IMR-90 (cell line): ENCODE data around the gene HCRTR1. TPM values are rescaled to one million over a fixed set of nuclear protein-coding genes. Genes with fewer than 3 reads are reported as not detected.

Source experiments
- ATAC-seq: fragments of 200-7000 bp; cut with Tn5 transposase; 2 replicates; pipeline ENCODE4 v1.9.1; 2020; ENCODE audit warnings: low read depth, mild to moderate bottlenecking, moderate library complexity
- BruUV-seq: library from RNA; stranded (reverse); fragments of 400-500 nt; replicated peaks from 2 replicates; lab custom pipeline; 2021; lab: Mats Ljungman, UMichigan
- CTCF ChIA-PET: fragments of 300-600 bp; formaldehyde crosslinking; extraction: SDS; loops from one replicate; lab custom pipeline; 2021; ENCODE audit warnings: antibody characterized with exemption; lab: Yijun Ruan, JAX
- POLR2A ChIA-PET: fragments of 300-600 bp; sonication (Branson Sonifier 250); formaldehyde crosslinking; loops from one replicate; lab custom pipeline; 2022; ENCODE audit warnings: antibody characterized with exemption; ENCODE audit not compliant: unreplicated experiment; lab: Charles Lee
- DNase-seq: peaks from one replicate; pipeline ENCODE4 v3.0.0; 2013
- H2AFZ ChIP-seq: replicated peaks from 2 replicates; pipeline ENCODE3; 2013; ENCODE audit warnings: low read length, mild to moderate bottlenecking; ENCODE audit not compliant: poor library complexity
- H2AK5ac ChIP-seq: 2 replicates; pipeline ENCODE4 v1.6.1; 2013; ENCODE audit warnings: low read depth, low read length, inconsistent platforms
- H2AK9ac ChIP-seq: replicated peaks from 2 replicates; pipeline ENCODE3; 2013; ENCODE audit warnings: mild to moderate bottlenecking, low read depth, low read length, moderate library complexity; ENCODE audit not compliant: poor library complexity
- H2BK120ac ChIP-seq: 2 replicates; pipeline ENCODE4 v1.6.1; 2013; ENCODE audit warnings: low read depth, low read length, inconsistent platforms
- H2BK15ac ChIP-seq: 3 replicates; pipeline ENCODE4 v1.6.1; 2013; ENCODE audit warnings: low read depth, low read length, inconsistent platforms
- H2BK20ac ChIP-seq: 2 replicates; pipeline ENCODE4 v1.6.1; 2013; ENCODE audit warnings: low read depth, mild to moderate bottlenecking, inconsistent platforms, low read length, moderate library complexity
- H2BK5ac ChIP-seq: 2 replicates; pipeline ENCODE4 v1.6.1; 2013; ENCODE audit warnings: mild to moderate bottlenecking, low read depth, low read length, inconsistent platforms; ENCODE audit not compliant: poor library complexity, severe bottlenecking
- H3K14ac ChIP-seq: replicated peaks from 2 replicates; pipeline ENCODE4 v1.6.1; 2013; ENCODE audit warnings: low read depth, low read length, inconsistent platforms
- H3K18ac ChIP-seq: 2 replicates; pipeline ENCODE4 v1.6.1; 2013; ENCODE audit warnings: low read depth, low read length, control low read depth
- H3K23ac ChIP-seq: 2 replicates; pipeline ENCODE4 v1.6.1; 2013; ENCODE audit warnings: low read depth, low read length, inconsistent platforms
- H3K27ac ChIP-seq: 2 replicates; pipeline ENCODE4 v1.5.1; 2013; ENCODE audit warnings: mild to moderate bottlenecking, control low read depth, low read length; ENCODE audit not compliant: insufficient read depth
- H3K27me3 ChIP-seq: 2 replicates; pipeline ENCODE4 v1.6.1; 2013; ENCODE audit warnings: low read length; ENCODE audit not compliant: control insufficient read depth, insufficient read depth
- H3K36me3 ChIP-seq: 2 replicates; pipeline ENCODE4 v1.6.1; 2013; ENCODE audit warnings: low read length, mixed read lengths; ENCODE audit not compliant: control insufficient read depth, insufficient read depth
- H3K4ac ChIP-seq: 2 replicates; pipeline ENCODE4 v1.6.1; 2013; ENCODE audit warnings: low read depth, low read length, inconsistent platforms
- H3K4me1 ChIP-seq: 2 replicates; pipeline ENCODE4 v1.6.1; 2013; ENCODE audit warnings: low read length, mixed read lengths; ENCODE audit not compliant: control insufficient read depth, insufficient read depth
- H3K4me2 ChIP-seq: 2 replicates; pipeline ENCODE4 v1.6.1; 2013; ENCODE audit warnings: low read depth, mild to moderate bottlenecking, control low read depth, low read length, moderate library complexity
- H3K4me3 ChIP-seq: 2 replicates; pipeline ENCODE4 v1.5.1; 2013; ENCODE audit warnings: low read depth, mild to moderate bottlenecking, control low read depth, low read length, moderate library complexity; ENCODE audit not compliant: insufficient read depth
- H3K56ac ChIP-seq: 2 replicates; pipeline ENCODE4 v1.6.1; 2013; ENCODE audit warnings: low read length, inconsistent platforms; ENCODE audit not compliant: insufficient read depth; ENCODE audit errors: extremely low read depth
- H3K79me1 ChIP-seq, 2 experiments: 2 replicates each; pipeline ENCODE4 v1.6.1; 2013; ENCODE audit warnings: low read length in 2 of 2, inconsistent platforms in 1 of 2, low read depth in 1 of 2
- H3K9ac ChIP-seq: 2 replicates; pipeline ENCODE4 v1.6.1; 2013; ENCODE audit warnings: low read depth, low read length, control low read depth
- H3K9me1 ChIP-seq: 2 replicates; pipeline ENCODE4 v1.6.1; 2013; ENCODE audit warnings: low read length, inconsistent platforms; ENCODE audit not compliant: insufficient read depth
- H3K9me3 ChIP-seq: 2 replicates; pipeline ENCODE4 v1.6.1; 2013; ENCODE audit warnings: low read length; ENCODE audit not compliant: control insufficient read depth, insufficient read depth
- H4K20me1 ChIP-seq: 2 replicates; pipeline ENCODE4 v1.6.1; 2013; ENCODE audit warnings: low read length, inconsistent platforms; ENCODE audit not compliant: insufficient read depth
- H4K5ac ChIP-seq: 2 replicates; pipeline ENCODE4 v1.6.1; 2013; ENCODE audit warnings: mild to moderate bottlenecking, low read depth, low read length, control low read depth
- H4K8ac ChIP-seq, 2 experiments: 2 replicates each; pipeline ENCODE4 v1.6.1; 2013; ENCODE audit warnings: low read depth in 2 of 2, low read length in 2 of 2, control low read depth in 1 of 2, inconsistent platforms in 1 of 2
- H4K91ac ChIP-seq: 2 replicates; pipeline ENCODE4 v1.6.1; 2013; ENCODE audit warnings: low read depth, low read length, inconsistent platforms; ENCODE audit not compliant: insufficient read depth
- CEBPB ChIP-seq: IDR thresholded peaks from 2 replicates; pipeline ENCODE4 v1.6.1; 2012; ENCODE audit warnings: low read depth, low read length, improper control_type of control experiment
- CHD1 ChIP-seq: IDR thresholded peaks from 2 replicates; pipeline ENCODE4 v1.6.1; 2012; ENCODE audit warnings: low read depth, low read length, improper control_type of control experiment
- CTCF ChIP-seq: conservative IDR thresholded peaks from 2 replicates; pipeline ENCODE4 v1.5.1; 2012; ENCODE audit warnings: mild to moderate bottlenecking, low read depth, low read length, improper control_type of control experiment
- FOS ChIP-seq: fragments of 150-350 bp; IDR thresholded peaks from 2 replicates; pipeline ENCODE4 v1.6.1; 2016; ENCODE audit warnings: low read depth, low read length
- MAFK ChIP-seq: IDR thresholded peaks from 2 replicates; pipeline ENCODE4 v1.6.1; 2012; ENCODE audit warnings: low read depth, low read length, improper control_type of control experiment
- MAZ ChIP-seq: IDR thresholded peaks from 2 replicates; pipeline ENCODE4 v1.6.1; 2012; ENCODE audit warnings: low read depth, mild to moderate bottlenecking, low read length, improper control_type of control experiment, moderate library complexity, borderline replicate concordance
- MXI1 ChIP-seq: IDR thresholded peaks from 2 replicates; pipeline ENCODE4 v1.6.1; 2012; ENCODE audit warnings: low read depth, mild to moderate bottlenecking, low read length, moderate library complexity, borderline replicate concordance
- NFE2L2 ChIP-seq: fragments of 150-350 bp; IDR thresholded peaks from 2 replicates; pipeline ENCODE4 v1.6.1; 2016; ENCODE audit warnings: low read depth, mild to moderate bottlenecking, low read length
- POLR2A ChIP-seq: IDR thresholded peaks from 2 replicates; pipeline ENCODE4 v1.6.1; 2012; ENCODE audit warnings: mild to moderate bottlenecking, low read depth, low read length
- RAD21 ChIP-seq: IDR thresholded peaks from 2 replicates; pipeline ENCODE4 v1.6.1; 2012; ENCODE audit warnings: low read length, improper control_type of control experiment
- RCOR1 ChIP-seq: IDR thresholded peaks from 2 replicates; pipeline ENCODE4 v1.6.1; 2012; ENCODE audit warnings: mild to moderate bottlenecking, low read length, improper control_type of control experiment; ENCODE audit not compliant: insufficient replicate concordance
- RFX5 ChIP-seq: IDR thresholded peaks from 2 replicates; pipeline ENCODE4 v1.8.0; 2012; ENCODE audit warnings: low read depth, mild to moderate bottlenecking, low read length, moderate library complexity
- SMC3 ChIP-seq: fragments of 150-350 bp; IDR thresholded peaks from 2 replicates; pipeline ENCODE4 v1.6.1; 2016; ENCODE audit warnings: low read depth, mild to moderate bottlenecking, antibody characterized with exemption, low read length, moderate library complexity
- USF2 ChIP-seq: fragments of 150-350 bp; IDR thresholded peaks from 2 replicates; pipeline ENCODE4 v1.6.1; 2017; ENCODE audit warnings: mild to moderate bottlenecking, antibody characterized with exemption, low read length, low read depth
- WGBS, 2 experiments: methylation state at CpG; one replicate each; pipeline versions ENCODE4 v1.1.5 to v1.1.7; 2013; ENCODE audit warnings: missing lambda C conversion rate in 2 of 2; ENCODE audit not compliant: insufficient read length in 1 of 2; ENCODE audit errors: extremely low coverage in 2 of 2; 5-methylcytosine and 5-hydroxymethylcytosine counted together
- dilution Hi-C: fragments of 300-500 bp; cut with HindIII; formaldehyde crosslinking; loops from one replicate; pipeline ENCODE4 v1.14.3; 2018; ENCODE audit warnings: low sequenced_read_pairs; ENCODE audit not compliant: unreplicated experiment
- in situ Hi-C: fragments of 300-500 bp; cut with MboI; formaldehyde crosslinking; loops from 3 replicates; pipeline ENCODE4 v1.14.3; 2019; ENCODE audit warnings: low sequenced_read_pairs, inconsistent platforms, mixed read lengths
- intact Hi-C: fragments of 100-400 bp; cut with micrococcal nuclease; formaldehyde crosslinking; loops from 2 replicates; pipeline ENCODE4 v1.10.0; 2022
- polyA plus RNA-seq, 3 experiments: library from polyadenylated mRNA; depleted of rRNA; stranded (reverse); fragments of >200 nt; gene quantifications; 2 replicates each; pipeline ENCODE4 v1.2.3, GENCODE V29; 2012; ENCODE audit warnings: low replicate concordance in 1 of 3
- total RNA-seq: library from RNA; depleted of rRNA; stranded (reverse); fragments of >200 nt; gene quantifications from 2 replicates; pipeline ENCODE4 v1.2.3, GENCODE V29; 2012

Gene HCRTR1
- total and polyA plus RNA-seq, 2 of the 4 experiments (the other 2 are of a cell fraction): not detected

GRCh38 chr1:31579374-31579773, 38.1 kb upstream of the HCRTR1 start:
- CTCF ChIA-PET: no interaction called here
- Histone ChIP-seq H2AK9ac (peak overlapping the region; percentile 35), H4K20me1 (peaks cover under 1% of the 10 kb centered on the region; the same call in 1 of the 2 replicates), H3K79me1 (no peaks in the 10 kb centered on the region), H3K9ac (no peak overlapping the region), H3K9me3 (no peaks in the 10 kb centered on the region), H3K4me2 (no peak overlapping the region), H3K4ac (no peak overlapping the region), H4K8ac (no peak overlapping the region), H4K5ac (no peak overlapping the region), H2BK15ac (no peak overlapping the region), H3K18ac (no peak overlapping the region; the same call in 1 of the 2 replicates), H3K36me3 (no peaks in the 10 kb centered on the region), H3K4me3 (no peak overlapping the region), H2BK5ac (no peak overlapping the region), H2AFZ (peak overlapping the region; percentile 82), H3K14ac (no peak overlapping the region), H3K27me3 (no peaks in the 10 kb centered on the region; the same call in 1 of the 2 replicates), H3K9me1 (peaks cover 6% of the 10 kb centered on the region; the same call in 1 of the 2 replicates), H3K4me1 (peaks cover 24% of the 10 kb centered on the region; the same call in 1 of the 2 replicates), H3K23ac (no peak overlapping the region), H4K91ac (no peak overlapping the region), H2BK20ac (no peak overlapping the region), H3K56ac (no peak overlapping the region), H3K27ac (no peak overlapping the region), H2BK120ac (no peak overlapping the region), H2AK5ac (0 out of 2 replicates have a peak overlapping the region, but pooled peaks have one; percentile 59)
- POLR2A ChIA-PET: no interaction called here
- DNase-seq: no peak
- in situ Hi-C loops (no loop called here), dilution Hi-C loops (no loop called here), intact Hi-C loops (no loop called here)
- WGBS, 2 experiments: no CpG with 5 or more reads among the region's 5 CpGs
- peak; percentile 41; the same call in 1 of the 2 replicates for ATAC-seq
- TF ChIP-seq CEBPB (no peak), POLR2A (no peak), MAZ (no peak), USF2 (no peak), RFX5 (no peak), FOS (no peak), SMC3 (no peak), RCOR1 (no peak), MXI1 (no peak), CTCF (no peak), NFE2L2 (no peak), MAFK (no peak), RAD21 (no peak), CHD1 (no peak)
- BruUV-seq: no TSS peak
